Gastroesophageal sphincter (tissue), 4 donors: Measurements from ENCODE around the gene PRG2. TPM values are rescaled to one million over a fixed set of nuclear protein-coding genes. Genes with fewer than 3 reads are reported as not detected.

ENCODE experiments used
- ATAC-seq: fragments of 150-250 bp; one replicate; pipeline ENCODE4 v1.9.1; 2016; ENCODE audit warnings: mild to moderate bottlenecking, moderate library complexity
- H3K27ac ChIP-seq, 4 donors: fragments of 200-600 bp; sonication (generic) in 3 of 4; 1 replicate in 3 of 4; 2 replicates in 1 of 4; pipeline ENCODE4 v1.5.1; 2016 to 2019
- H3K27me3 ChIP-seq: fragments of 200-600 bp; sonication (generic); one replicate; pipeline ENCODE4 v1.5.1; 2019
- H3K36me3 ChIP-seq, 2 donors: fragments of 200-600 bp; sonication (generic); one replicate each; pipeline ENCODE4 v1.5.1; 2019; ENCODE audit warnings: control low read depth in 1 of 2
- H3K4me1 ChIP-seq, 3 donors: fragments of 200-600 bp; sonication (generic); 1 replicate in 2 of 3; 2 replicates in 1 of 3; pipeline ENCODE4 v1.5.1; 2016 to 2019; ENCODE audit warnings: control low read depth in 2 of 3
- H3K4me3 ChIP-seq, 2 donors: fragments of 200-600 bp; sonication (generic); one replicate each; pipeline ENCODE4 v1.5.1; 2019; ENCODE audit warnings: mild to moderate bottlenecking in 1 of 2, moderate library complexity in 1 of 2
- H3K9me3 ChIP-seq, 3 donors: fragments of 200-600 bp; sonication (generic); one replicate each; pipeline ENCODE4 v1.5.1; 2017 to 2019; ENCODE audit warnings: control low read depth in 2 of 3
- EP300 ChIP-seq: sonication (generic); formaldehyde crosslinking; IDR thresholded peaks from one replicate; pipeline ENCODE4 v1.6.1; 2017; ENCODE audit warnings: antibody characterized with exemption, mild to moderate bottlenecking
- POLR2A ChIP-seq, 2 donors: fragments of 450-650 bp; IDR thresholded peaks; one replicate each; pipeline ENCODE4 v1.6.1; 2017; ENCODE audit warnings: antibody characterized with exemption in 2 of 2, mild to moderate bottlenecking in 2 of 2, moderate library complexity in 1 of 2
- POLR2AphosphoS5 ChIP-seq: sonication (generic); formaldehyde crosslinking; IDR thresholded peaks from one replicate; pipeline ENCODE4 v1.6.1; 2017; ENCODE audit warnings: antibody characterized with exemption
- WGBS, 2 donors: methylation state at CpG; one replicate each; pipeline ENCODE4 v1.1.5; 2018; ENCODE audit warnings: low coverage in 1 of 2; 5-methylcytosine and 5-hydroxymethylcytosine counted together
- total RNA-seq, 4 donors: library from RNA; depleted of rRNA; stranded (reverse); fragments of >200 nt; gene quantifications; one replicate each; pipeline ENCODE4 v1.1.0, GENCODE V29; 2016
- TF ChIP-seq, protein P1 (sequence below), 4 experiments: fragments of 200-600 bp in 2 of 4; fragments of 450-650 bp in 2 of 4; sonication (generic) in 1 of 4; IDR thresholded peaks; one replicate each; pipeline ENCODE4 v1.5.1; 2017 to 2019; ENCODE audit warnings: antibody characterized with exemption in 4 of 4, mild to moderate bottlenecking in 2 of 4, moderate library complexity in 2 of 4

PRG2 gene
- total RNA-seq, 4 donors from 2014 or later: not detected

- no peaks in the 10 kb centered on the region for H3K9me3 ChIP-seq
- H3K27me3 ChIP-seq: peaks cover 11% of the 10 kb centered on the region
- H3K4me3 ChIP-seq: no peak overlapping the region
- ATAC-seq: no peak
- 57 to 61% methylated on average over 1 to 5 of the region's 5 CpGs for whole genome bisulfite sequencing, 2 donors
- TF ChIP-seq POLR2A (IDR thresholded peaks at IDR 0.05) (no peak), POLR2AphosphoS5 (no peak)
- TF ChIP-seq, protein P1, sequence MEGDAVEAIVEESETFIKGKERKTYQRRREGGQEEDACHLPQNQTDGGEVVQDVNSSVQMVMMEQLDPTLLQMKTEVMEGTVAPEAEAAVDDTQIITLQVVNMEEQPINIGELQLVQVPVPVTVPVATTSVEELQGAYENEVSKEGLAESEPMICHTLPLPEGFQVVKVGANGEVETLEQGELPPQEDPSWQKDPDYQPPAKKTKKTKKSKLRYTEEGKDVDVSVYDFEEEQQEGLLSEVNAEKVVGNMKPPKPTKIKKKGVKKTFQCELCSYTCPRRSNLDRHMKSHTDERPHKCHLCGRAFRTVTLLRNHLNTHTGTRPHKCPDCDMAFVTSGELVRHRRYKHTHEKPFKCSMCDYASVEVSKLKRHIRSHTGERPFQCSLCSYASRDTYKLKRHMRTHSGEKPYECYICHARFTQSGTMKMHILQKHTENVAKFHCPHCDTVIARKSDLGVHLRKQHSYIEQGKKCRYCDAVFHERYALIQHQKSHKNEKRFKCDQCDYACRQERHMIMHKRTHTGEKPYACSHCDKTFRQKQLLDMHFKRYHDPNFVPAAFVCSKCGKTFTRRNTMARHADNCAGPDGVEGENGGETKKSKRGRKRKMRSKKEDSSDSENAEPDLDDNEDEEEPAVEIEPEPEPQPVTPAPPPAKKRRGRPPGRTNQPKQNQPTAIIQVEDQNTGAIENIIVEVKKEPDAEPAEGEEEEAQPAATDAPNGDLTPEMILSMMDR (IDR thresholded peaks at IDR 0.05): no peak
- no peaks in the 10 kb centered on the region for H3K4me1 ChIP-seq
- no peaks in the 10 kb centered on the region for H3K36me3 ChIP-seq
- H3K27ac ChIP-seq: no peak overlapping the region
These were observed 8.8 kb upstream of the PRG2 start for GRCh38 chr11:57399221-57399620.

DNA sequence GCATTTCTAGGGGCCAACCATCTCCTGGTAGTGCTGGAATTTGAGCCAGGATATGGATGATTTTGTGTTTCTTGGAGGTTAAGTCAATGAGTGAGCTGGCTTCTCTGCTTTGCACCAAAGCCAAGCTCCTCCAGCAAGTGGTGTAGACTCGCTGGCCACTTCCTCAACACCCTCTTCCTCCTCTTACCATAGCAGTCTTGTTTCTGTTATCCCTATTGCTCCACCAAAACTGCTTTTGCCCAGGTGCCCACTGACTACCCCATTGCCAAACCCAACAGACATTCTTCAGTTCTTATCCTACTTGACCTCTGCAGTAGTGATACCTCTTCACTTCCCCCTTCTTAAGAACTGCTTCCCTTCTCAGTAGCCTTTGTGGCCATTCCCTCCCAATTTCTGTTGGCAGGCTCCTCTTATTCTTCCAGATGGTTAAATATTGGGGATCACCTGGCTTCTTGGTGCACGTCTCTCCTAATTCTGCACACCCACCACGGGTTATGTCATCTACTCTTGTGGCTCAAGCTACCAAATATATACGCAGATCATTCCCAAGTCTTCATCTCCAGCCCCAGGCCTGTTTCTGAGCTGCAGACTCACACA, 7.0 kb upstream of the PRG2 start:
- no peaks in the 10 kb centered on the region for H3K36me3 ChIP-seq
- H3K4me1 ChIP-seq: no peaks in the 10 kb centered on the region
- H3K27me3 ChIP-seq: peaks cover 11% of the 10 kb centered on the region
- TF ChIP-seq POLR2AphosphoS5: no peak
- TF ChIP-seq, protein P1 (IDR thresholded peaks at IDR 0.05): no peak
- no peak for TF ChIP-seq POLR2A (IDR thresholded peaks at IDR 0.05)
- no peak for TF ChIP-seq EP300
- no peak for ATAC-seq
- no peaks in the 10 kb centered on the region for H3K9me3 ChIP-seq
- no peak overlapping the region for H3K4me3 ChIP-seq
- 84 to 89% methylated on average over 3 to 4 of the region's 4 CpGs for WGBS, 2 donors
- H3K27ac ChIP-seq: no peak overlapping the region

DNA sequence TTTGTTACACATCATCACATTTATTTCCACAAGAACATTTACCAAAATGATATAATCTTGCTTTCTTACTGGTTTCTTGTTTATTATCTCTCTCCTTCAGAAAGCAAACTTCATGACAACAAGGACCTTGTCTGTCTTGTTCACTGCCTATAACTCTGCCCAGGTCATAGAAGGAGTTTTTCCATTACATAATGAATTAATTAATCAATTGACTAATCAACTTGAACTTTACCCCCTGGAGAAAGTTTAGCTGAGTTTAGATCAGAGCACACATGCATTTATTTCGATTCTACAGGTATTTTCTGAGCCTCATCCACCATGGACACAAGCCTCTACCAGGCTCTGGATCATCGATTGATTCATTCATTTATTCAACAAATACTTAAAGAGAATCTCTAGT, 6.3 kb upstream of the PRG2 start:
- Histone ChIP-seq H3K9me3 (no peaks in the 10 kb centered on the region), H3K27me3 (peaks cover 11% of the 10 kb centered on the region), H3K4me3 (no peak overlapping the region), H3K27ac (no peak overlapping the region), H3K4me1 (no peaks in the 10 kb centered on the region), H3K36me3 (no peaks in the 10 kb centered on the region)
- no peak for TF ChIP-seq EP300
- no peak for TF ChIP-seq POLR2AphosphoS5
- TF ChIP-seq, protein P1 (IDR thresholded peaks at IDR 0.05): no peak
- TF ChIP-seq POLR2A (IDR thresholded peaks at IDR 0.05): no peak
- ATAC-seq: no peak
- 54 to 75% methylated on average over 2 of the region's 2 CpGs for WGBS, 2 donors

GRCh38 chr11:57395905-57396623, 5.6 kb upstream of the PRG2 start:
- Histone ChIP-seq H3K9me3 (no peaks in the 10 kb centered on the region), H3K27ac (no peak overlapping the region), H3K36me3 (no peaks in the 10 kb centered on the region), H3K27me3 (peaks cover 4% of the 10 kb centered on the region), H3K4me1 (no peaks in the 10 kb centered on the region), H3K4me3 (no peak overlapping the region)
- TF ChIP-seq POLR2AphosphoS5 (no peak), POLR2A (IDR thresholded peaks at IDR 0.05) (no peak), EP300 (no peak)
- TF ChIP-seq, protein P1 (IDR thresholded peaks at IDR 0.05): no peak
- no peak for ATAC-seq
- WGBS, 2 donors: 71 to 86% methylated on average over 3 to 6 of the region's 11 CpGs
